ENCODE data around the gene ARHGAP18.

Gene ARHGAP18

DNA sequence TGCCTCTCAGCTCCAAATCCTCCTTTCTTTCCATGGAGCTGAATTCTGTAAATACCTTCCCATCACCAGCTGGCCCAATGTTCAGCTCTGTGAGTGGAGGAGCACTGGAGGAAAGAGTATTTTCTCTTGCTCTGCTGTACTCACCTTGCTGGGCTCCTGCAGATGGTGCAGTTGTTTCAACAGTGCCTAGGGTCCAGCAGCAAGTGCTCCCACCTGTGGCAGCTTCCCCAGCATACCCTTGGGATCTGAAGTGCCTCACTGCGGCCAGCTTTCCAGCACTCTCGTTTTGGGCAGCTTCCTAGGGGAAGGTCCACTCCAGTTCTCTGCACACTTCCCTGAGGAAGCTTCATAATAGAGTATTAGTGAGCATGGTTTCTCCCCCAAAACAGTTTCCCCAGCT is 170.9 kb downstream of the ARHGAP18 start:
- no peak for DNase-seq
- no peak overlapping the region for H3K4me2 ChIP-seq (ENCODE audit: low read depth, low read length)
- H3K36me3 ChIP-seq (replicated peaks; ENCODE audit: insufficient read depth, low read length): no peaks in the 10 kb centered on the region
- H3K4me3 ChIP-seq (ENCODE audit: low read length): no peak overlapping the region
- H3K27me3 ChIP-seq (replicated peaks; ENCODE audit: insufficient read depth, low read length): no peaks in the 10 kb centered on the region
- no peaks in the 10 kb centered on the region for H3F3A ChIP-seq (ENCODE audit: insufficient read depth, low read length)
- H3K9me3 ChIP-seq (replicated peaks; ENCODE audit: insufficient read depth, low read length): no peaks in the 10 kb centered on the region
- no peaks in the 10 kb centered on the region for H3K4me1 ChIP-seq (ENCODE audit: low read length)
- no peak overlapping the region for H3K9ac ChIP-seq (ENCODE audit: low read length)
- H4K20me1 ChIP-seq (ENCODE audit: insufficient read depth, low read length): no peaks in the 10 kb centered on the region
- no peak for TF ChIP-seq EZH2phosphoT487 (IDR thresholded peaks at IDR 0.05; ENCODE audit: low read length)
- H2AFZ ChIP-seq (ENCODE audit: low read length): no peak overlapping the region
- no peak overlapping the region for H3K27ac ChIP-seq (ENCODE audit: low read length)
- no peaks in the 10 kb centered on the region for H3K79me2 ChIP-seq (ENCODE audit: low read length)
- peaks cover 3% of the 10 kb centered on the region; the same call in 1 of the 2 replicates for H3K9me2 ChIP-seq (replicated peaks; ENCODE audit: insufficient read depth, low read length)

DNA sequence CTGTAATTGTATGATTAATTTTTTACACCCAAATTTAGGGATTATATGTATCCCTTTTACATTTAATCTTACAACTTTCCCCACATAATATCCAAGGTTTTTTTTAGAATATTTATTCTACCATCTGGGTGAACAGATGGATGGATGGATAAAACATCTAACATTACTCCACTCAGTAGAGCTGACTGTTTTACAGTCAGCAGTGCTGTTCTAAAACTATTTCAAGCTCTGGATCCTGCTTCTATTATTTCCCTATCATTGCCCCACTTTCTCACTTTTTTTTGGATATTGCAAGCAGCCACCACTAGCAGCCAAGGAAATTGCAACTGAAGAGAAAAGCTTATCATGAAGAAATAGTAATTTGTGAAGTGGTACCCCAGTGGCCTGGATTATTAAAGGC is 173.7 kb downstream of the ARHGAP18 start:
- no peak for TF ChIP-seq EZH2phosphoT487 (IDR thresholded peaks at IDR 0.05; ENCODE audit: low read length)
- TF ChIP-seq EZH2 (optimal IDR thresholded peaks at IDR 0.05; ENCODE audit: low read depth, low read length): no peak
- TF ChIP-seq, protein P1, sequence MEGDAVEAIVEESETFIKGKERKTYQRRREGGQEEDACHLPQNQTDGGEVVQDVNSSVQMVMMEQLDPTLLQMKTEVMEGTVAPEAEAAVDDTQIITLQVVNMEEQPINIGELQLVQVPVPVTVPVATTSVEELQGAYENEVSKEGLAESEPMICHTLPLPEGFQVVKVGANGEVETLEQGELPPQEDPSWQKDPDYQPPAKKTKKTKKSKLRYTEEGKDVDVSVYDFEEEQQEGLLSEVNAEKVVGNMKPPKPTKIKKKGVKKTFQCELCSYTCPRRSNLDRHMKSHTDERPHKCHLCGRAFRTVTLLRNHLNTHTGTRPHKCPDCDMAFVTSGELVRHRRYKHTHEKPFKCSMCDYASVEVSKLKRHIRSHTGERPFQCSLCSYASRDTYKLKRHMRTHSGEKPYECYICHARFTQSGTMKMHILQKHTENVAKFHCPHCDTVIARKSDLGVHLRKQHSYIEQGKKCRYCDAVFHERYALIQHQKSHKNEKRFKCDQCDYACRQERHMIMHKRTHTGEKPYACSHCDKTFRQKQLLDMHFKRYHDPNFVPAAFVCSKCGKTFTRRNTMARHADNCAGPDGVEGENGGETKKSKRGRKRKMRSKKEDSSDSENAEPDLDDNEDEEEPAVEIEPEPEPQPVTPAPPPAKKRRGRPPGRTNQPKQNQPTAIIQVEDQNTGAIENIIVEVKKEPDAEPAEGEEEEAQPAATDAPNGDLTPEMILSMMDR (IDR thresholded peaks at IDR 0.05; ENCODE audit: low read length): no peak
- Histone ChIP-seq H2AFZ (ENCODE audit: low read length) (no peak overlapping the region), H4K20me1 (ENCODE audit: insufficient read depth, low read length) (no peaks in the 10 kb centered on the region), H3K9ac (ENCODE audit: low read length) (no peak overlapping the region), H3K4me1 (ENCODE audit: low read length) (no peaks in the 10 kb centered on the region), H3K4me3 (ENCODE audit: low read length) (no peak overlapping the region), H3K9me3 (replicated peaks; ENCODE audit: insufficient read depth, low read length) (no peaks in the 10 kb centered on the region), H3K27me3 (replicated peaks; ENCODE audit: insufficient read depth, low read length) (no peaks in the 10 kb centered on the region), H3K79me2 (ENCODE audit: low read length) (no peaks in the 10 kb centered on the region), H3K36me3 (replicated peaks; ENCODE audit: insufficient read depth, low read length) (no peaks in the 10 kb centered on the region), H3K9me2 (replicated peaks; ENCODE audit: insufficient read depth, low read length) (peaks cover 3% of the 10 kb centered on the region; the same call in 1 of the 2 replicates), H3K27ac (ENCODE audit: low read length) (no peak overlapping the region), H3F3A (ENCODE audit: insufficient read depth, low read length) (no peaks in the 10 kb centered on the region), H3K4me2 (ENCODE audit: low read depth, low read length) (no peak overlapping the region)
- DNase-seq: no peak

DNA sequence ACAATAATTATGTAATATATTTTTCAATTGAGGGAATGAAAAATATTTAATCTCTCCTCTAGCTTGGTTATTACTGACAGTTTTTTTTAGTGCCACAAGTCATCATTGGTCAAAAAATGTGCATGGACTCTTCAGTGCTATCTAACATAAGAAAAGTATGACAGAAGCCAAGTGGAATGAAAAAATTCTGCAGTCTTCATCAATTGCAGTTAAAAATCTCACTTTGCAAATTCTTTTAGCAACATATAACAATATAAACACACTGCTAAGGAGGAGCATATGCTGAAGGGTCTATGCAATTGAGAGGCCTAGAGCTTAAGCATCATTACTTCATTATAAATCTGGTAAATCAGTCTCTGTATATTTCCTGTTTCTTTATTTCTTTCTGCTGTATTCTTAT is 175.1 kb downstream of the ARHGAP18 start:
- Histone ChIP-seq H3K27ac (ENCODE audit: low read length) (no peak overlapping the region), H3K27me3 (replicated peaks; ENCODE audit: insufficient read depth, low read length) (no peaks in the 10 kb centered on the region), H4K20me1 (ENCODE audit: insufficient read depth, low read length) (no peaks in the 10 kb centered on the region), H2AFZ (ENCODE audit: low read length) (no peak overlapping the region), H3K9me3 (replicated peaks; ENCODE audit: insufficient read depth, low read length) (no peaks in the 10 kb centered on the region), H3K79me2 (ENCODE audit: low read length) (no peaks in the 10 kb centered on the region), H3K36me3 (replicated peaks; ENCODE audit: insufficient read depth, low read length) (no peaks in the 10 kb centered on the region), H3K4me1 (ENCODE audit: low read length) (no peaks in the 10 kb centered on the region), H3K9me2 (replicated peaks; ENCODE audit: insufficient read depth, low read length) (peaks cover 3% of the 10 kb centered on the region; the same call in 1 of the 2 replicates), H3K9ac (ENCODE audit: low read length) (no peak overlapping the region), H3K4me2 (ENCODE audit: low read depth, low read length) (no peak overlapping the region), H3K4me3 (ENCODE audit: low read length) (no peak overlapping the region), H3F3A (ENCODE audit: insufficient read depth, low read length) (no peaks in the 10 kb centered on the region)
- no peak for TF ChIP-seq EZH2 (optimal IDR thresholded peaks at IDR 0.05; ENCODE audit: low read depth, low read length)
- TF ChIP-seq EZH2phosphoT487 (IDR thresholded peaks at IDR 0.05; ENCODE audit: low read length): no peak
- TF ChIP-seq, protein P1 (IDR thresholded peaks at IDR 0.05; ENCODE audit: low read length): no peak
- no peak for DNase-seq
